ENCODE data around the gene ACSS1.

ACSS1 gene

GRCh38 chr20:24993337-24994185 is 64.4 kb downstream of the ACSS1 start:
- no peak for DNase-seq (ENCODE audit: low read depth in 3 of 3)

DNA sequence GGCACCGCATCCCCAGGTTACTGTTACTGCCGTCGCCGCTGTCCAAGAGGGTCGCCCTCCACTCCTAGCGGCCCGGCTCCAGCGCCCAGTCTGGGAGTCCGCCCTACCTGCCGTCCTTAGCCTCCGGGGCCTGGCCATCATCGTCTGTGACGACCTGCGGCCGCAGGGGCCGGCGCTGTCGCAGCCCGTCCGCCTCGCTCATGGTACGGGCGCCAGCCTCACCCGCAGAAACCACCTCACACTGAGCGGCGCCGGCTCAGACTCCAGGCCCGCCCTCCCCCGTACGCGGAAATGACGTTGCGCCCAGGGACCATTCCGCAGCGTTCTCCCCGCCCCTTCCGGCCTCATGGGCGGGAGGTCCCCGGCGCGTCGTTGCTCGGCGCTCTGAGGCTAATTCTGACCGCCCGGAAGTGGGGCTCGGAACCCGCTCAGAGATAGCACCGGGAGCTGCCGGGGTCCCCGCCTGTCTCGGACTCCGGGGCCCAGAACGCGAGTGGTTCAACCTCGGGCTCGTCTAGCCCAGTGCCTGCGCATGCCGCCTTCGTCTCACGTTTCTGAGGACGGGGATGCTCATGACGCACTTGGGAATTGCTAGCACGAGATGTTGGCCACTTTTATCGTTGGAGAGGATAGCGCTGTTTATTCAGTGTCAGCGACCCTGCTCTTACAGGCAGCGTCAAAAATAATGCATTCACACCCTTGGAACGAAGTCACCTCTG is 65.3 kb downstream of the ACSS1 start, which contains the start of gene APMAP:
Gene APMAP, minus strand, starts transcription at position 265 of the 719 bp plus-strand sequence. Its CDS starts 63 bp downstream, at position 202.
- DNase-seq (ENCODE audit: low read depth in 3 of 3) = peak; percentile 90 to 97 (median 92)

- peak in 1 of 3 donors; percentile 22 for DNase-seq (ENCODE audit: low read depth in 3 of 3)
Measured at GRCh38 chr20:24991897-24992486, 65.9 kb downstream of the ACSS1 start.

- DNase-seq (ENCODE audit: low read depth in 3 of 3) = no peak
Measured at GRCh38 chr20:24990810-24991252, 67.1 kb downstream of the ACSS1 start.

GRCh38 chr20:24989162-24989561 is 68.8 kb downstream of the ACSS1 start:
- DNase-seq (ENCODE audit: low read depth in 3 of 3) = no peak

GRCh38 chr20:24987873-24988835 is 69.8 kb downstream of the ACSS1 start:
- no peak for DNase-seq (ENCODE audit: low read depth in 3 of 3)

DNA sequence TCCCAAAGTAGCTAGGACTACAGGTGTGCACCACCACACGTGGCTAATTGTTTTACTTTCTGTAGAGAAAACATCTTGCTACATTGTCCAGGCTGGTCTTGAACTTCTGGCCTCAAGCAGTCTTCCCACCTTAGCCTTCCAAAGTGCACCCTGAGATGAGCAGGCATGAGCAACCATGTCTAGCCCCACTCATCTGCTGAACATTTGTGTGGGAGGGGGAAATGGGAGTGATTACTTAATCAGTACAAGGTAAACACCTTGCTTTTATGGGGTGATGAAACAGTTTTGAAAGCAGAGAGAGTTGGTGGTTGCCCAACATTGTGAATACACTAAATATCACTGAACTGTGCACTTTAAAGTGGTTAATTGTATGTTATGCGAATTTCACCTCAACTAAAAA is 70.7 kb downstream of the ACSS1 start:
- no peak for DNase-seq (ENCODE audit: low read depth in 3 of 3)

GRCh38 chr20:24986436-24987015 is 71.4 kb downstream of the ACSS1 start:
- DNase-seq (ENCODE audit: low read depth in 3 of 3) = no peak

DNA sequence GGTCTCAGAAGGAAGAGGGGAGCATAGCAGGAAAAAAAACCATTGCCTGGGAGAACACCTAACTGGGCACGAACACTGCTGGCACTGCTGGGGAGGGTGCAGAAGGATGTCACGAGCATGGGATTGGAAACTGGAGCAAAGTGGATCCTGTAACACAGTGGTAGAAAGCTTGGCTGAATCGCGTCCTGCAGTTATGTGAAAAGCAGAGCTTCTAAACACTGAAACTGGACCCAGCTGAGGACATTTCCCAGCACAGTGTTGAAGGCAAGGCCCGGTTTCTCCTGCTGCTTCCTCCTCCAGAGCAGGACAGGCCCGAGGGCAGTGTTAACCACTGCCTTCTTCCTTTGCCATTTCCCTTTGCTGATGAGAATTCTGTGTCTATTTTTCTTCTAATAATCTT is 72.1 kb downstream of the ACSS1 start:
- no peak for DNase-seq (ENCODE audit: low read depth in 3 of 3)

DNA sequence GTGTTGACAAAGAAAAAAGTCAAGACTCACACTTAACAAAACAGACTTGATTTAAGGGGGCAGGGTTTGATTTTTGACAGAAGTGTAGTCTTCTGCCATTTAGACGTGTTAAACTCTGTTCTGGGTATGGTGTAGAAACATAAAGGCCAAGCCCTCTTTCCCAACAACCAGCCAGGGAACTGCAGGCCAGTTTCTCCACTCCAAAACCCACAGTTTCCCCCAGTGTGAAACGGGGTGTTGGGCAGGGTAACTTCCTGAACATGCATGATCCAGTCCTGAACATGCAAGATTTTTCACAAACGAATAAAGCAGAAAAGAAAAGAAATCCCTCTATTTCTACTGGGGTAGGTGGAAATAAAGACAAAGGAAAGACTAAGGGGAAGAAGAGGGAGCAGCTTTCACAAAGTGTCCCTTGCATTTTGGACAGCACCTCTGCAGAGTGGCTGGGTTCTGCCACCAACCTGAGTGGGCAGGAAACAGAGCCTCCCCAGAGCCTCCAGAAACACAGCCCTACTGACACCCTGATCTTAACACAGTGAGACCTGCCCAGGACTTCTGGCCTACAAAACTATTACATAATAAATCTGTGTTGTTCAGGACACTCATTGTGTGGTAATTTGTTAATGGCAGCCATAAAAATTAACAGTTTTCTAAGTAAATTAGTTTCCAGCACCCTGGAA is 72.8 kb downstream of the ACSS1 start:
- no peak for DNase-seq (ENCODE audit: low read depth in 3 of 3)

GRCh38 chr20:24983896-24984295 is 74.0 kb downstream of the ACSS1 start:
- DNase-seq (ENCODE audit: low read depth in 3 of 3) = no peak

DNA sequence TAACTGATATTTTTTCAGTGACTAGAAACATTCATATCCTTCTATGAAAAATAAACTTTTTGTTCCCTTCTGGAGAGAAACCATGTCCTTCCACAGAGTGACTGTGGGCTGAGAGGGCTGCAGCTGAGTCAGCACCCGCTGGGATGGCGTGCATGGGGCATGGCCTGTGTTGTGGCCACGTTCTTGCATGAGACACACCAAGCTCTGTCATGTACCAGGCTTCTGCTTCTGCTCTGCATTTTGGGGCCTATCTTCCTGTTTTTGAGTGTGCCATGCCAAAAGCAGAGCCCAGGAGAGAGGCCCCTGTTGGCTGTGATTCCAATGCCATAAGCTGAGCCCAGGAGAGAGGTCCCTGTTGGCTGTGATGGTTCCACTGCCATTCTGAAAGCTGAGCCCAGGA is 76.1 kb downstream of the ACSS1 start:
- no peak for DNase-seq (ENCODE audit: low read depth in 3 of 3)

DNA sequence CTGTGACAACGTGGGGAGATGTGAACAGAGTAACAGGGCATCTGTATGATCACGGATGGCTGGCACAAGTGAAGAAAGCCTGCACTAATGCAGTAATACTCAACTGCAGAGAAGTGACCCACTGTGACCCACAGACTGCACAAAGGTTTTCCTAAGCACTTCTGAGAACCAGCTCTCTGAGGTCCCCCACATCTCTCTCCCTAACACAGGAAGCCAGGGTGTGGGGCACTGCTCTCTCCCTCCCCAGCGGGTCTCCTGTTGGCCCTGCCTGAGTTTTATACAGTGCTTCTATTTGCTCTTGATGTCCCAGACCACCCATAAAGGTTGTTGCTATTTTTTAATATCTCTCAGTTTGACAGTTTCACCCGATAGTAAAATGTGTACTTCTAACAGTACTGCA is 76.7 kb downstream of the ACSS1 start:
- DNase-seq (ENCODE audit: low read depth in 3 of 3) = no peak

DNA sequence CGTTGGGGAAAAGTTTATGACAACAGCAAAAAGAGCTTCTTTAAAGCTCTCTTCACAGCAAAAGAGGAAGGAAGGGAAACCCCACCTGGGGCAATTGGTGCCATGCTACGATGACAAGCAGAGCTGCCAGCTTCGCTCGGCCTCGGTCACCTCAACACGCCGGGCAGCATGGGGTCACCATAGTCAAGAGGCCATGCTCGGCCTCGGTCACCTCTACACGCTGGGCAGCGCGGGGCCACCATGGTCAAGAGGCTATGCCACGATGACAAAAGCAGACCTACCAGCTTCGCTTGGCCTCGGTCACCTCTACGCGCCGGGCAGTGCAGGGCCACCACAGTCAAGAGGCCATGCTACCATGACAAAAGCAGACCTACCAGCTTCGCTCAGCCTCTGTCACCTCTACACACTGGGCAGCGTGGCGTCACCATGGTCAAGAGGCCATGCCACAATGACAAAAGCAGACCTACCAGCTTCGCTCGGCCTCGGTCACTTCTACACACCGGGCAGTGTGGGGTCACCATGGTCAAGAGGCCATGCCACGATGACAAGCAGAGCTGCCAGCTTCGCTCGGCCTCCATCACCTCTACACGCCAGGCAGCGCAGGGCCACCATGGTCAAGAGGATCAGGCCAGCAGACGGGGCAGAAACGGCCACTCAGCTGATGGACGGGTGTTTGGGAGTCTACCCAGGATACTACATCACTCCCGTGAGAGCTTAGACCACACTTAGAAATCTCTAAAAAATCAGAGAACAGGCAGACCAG is 77.5 kb downstream of the ACSS1 start:
- DNase-seq (ENCODE audit: low read depth in 3 of 3) = no peak

GRCh38 chr20:24979036-24979960 is 78.6 kb downstream of the ACSS1 start:
- DNase-seq (ENCODE audit: low read depth in 3 of 3) = no peak

- DNase-seq (ENCODE audit: low read depth in 3 of 3) = no peak
Measured at GRCh38 chr20:24978513-24978912, 79.4 kb downstream of the ACSS1 start.

GRCh38 chr20:24977797-24978196 is 80.1 kb downstream of the ACSS1 start:
- no peak for DNase-seq (ENCODE audit: low read depth in 3 of 3)

DNA sequence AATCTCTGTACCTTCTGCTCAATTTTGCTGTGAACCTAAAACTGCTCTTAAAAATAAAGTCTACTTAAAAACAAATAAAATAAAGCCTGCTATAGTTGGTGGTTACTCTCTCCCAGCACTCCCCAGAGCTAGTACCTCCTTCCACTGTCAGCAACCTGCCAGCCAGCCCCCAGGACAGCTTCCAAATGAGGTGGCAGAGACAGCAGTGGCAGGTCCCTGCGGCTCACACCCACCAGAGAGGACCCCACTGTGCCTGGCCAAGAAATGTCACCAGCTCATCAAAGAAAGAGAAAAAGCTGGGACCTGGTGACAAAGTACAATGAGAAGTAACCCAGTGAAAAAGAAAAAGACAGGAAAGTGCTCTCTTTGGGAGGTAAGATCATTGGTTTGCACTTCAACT is 80.6 kb downstream of the ACSS1 start:
- DNase-seq (ENCODE audit: low read depth in 3 of 3) = no peak

DNA sequence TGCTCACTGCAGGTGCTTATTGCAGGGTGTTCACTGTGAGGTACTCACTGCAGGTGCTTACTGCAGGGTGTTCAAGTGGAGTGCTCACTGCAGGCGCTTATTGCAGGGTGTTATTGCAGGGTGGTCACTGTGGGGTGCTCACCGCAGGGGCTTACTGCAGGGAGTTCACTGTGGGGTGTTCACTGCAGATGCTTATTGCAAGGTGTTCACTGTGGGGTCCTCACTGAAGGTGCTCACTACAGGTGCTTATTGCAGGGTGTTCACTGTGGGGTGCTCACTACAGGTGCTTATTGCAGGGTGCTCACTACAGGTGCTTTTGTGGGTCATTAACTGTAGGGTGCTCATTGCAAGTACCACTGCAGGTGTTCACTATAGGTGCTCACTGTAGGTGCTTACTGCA is 85.6 kb downstream of the ACSS1 start:
- DNase-seq (ENCODE audit: low read depth in 3 of 3) = no peak

Measured in stimulated activated CD4-positive, alpha-beta T cell treated with anti-CD3 and anti-CD28 coated beads, TNF-alpha, amount 100 ng/mL, for 48 hours (primary cell).